H1 (cell line): ENCODE measurements around the gene CTNNA3. TPM values are rescaled to one million over a fixed set of nuclear protein-coding genes. Genes with fewer than 3 reads are reported as not detected.

Experiments used
- CTCF ChIA-PET: fragments of 300-600 bp; sonication (Branson Sonifier 250); formaldehyde crosslinking; loops from one replicate; lab custom pipeline; 2021; ENCODE audit not compliant: partially characterized antibody; lab: Charles Lee
- POLR2A ChIA-PET: fragments of 300-600 bp; sonication (Branson Sonifier 250); formaldehyde crosslinking; loops from one replicate; lab custom pipeline; 2021; ENCODE audit warnings: inconsistent platforms; ENCODE audit not compliant: partially characterized antibody; lab: Charles Lee
- DNase-seq, 2 experiments: peaks; one replicate each; pipeline versions ENCODE4 v3.0.0 to v3.0.0-alpha.2; 2010 to 2022; ENCODE audit warnings: low spot score in 2 of 2, low read depth in 1 of 2, mixed read lengths in 1 of 2
- FAIRE-seq: peaks from 2 replicates; lab custom pipeline; 2011; peaks lifted over from hg19 to GRCh38; lab: Jason Lieb, UNC
- H2AFZ ChIP-seq: 2 replicates; pipeline ENCODE4 v1.8.1; 2012; ENCODE audit warnings: low read length, inconsistent platforms
- H2AK5ac ChIP-seq: 2 replicates; pipeline ENCODE4 v1.6.1; 2013; ENCODE audit warnings: low read depth, low read length
- H2BK120ac ChIP-seq: replicated peaks from 2 replicates; pipeline ENCODE3; 2013; ENCODE audit warnings: low read depth, low read length, inconsistent platforms
- H2BK12ac ChIP-seq: 2 replicates; pipeline ENCODE4 v1.6.1; 2013; ENCODE audit warnings: low read depth, low read length
- H2BK15ac ChIP-seq: 2 replicates; pipeline ENCODE4 v1.6.1; 2013; ENCODE audit warnings: low read length
- H2BK20ac ChIP-seq: 2 replicates; pipeline ENCODE4 v1.6.1; 2013; ENCODE audit warnings: low read length
- H2BK5ac ChIP-seq: 2 replicates; pipeline ENCODE4 v1.6.1; 2013; ENCODE audit warnings: low read depth, low read length
- H3K14ac ChIP-seq: 2 replicates; pipeline ENCODE4 v1.6.1; 2013; ENCODE audit warnings: inconsistent platforms; ENCODE audit not compliant: insufficient read length
- H3K18ac ChIP-seq: 2 replicates; pipeline ENCODE4 v1.6.1; 2013; ENCODE audit warnings: low read length; ENCODE audit errors: extremely low read depth
- H3K23ac ChIP-seq: 2 replicates; pipeline ENCODE4 v1.6.1; 2013; ENCODE audit warnings: inconsistent platforms; ENCODE audit not compliant: insufficient read length
- H3K23me2 ChIP-seq: 2 replicates; pipeline ENCODE4 v1.6.1; 2013; ENCODE audit warnings: low read depth, low read length
- H3K27ac ChIP-seq: 2 replicates; pipeline ENCODE4 v1.6.1; 2011; ENCODE audit warnings: low read depth, low read length, inconsistent platforms
- H3K27me3 ChIP-seq, 4 experiments: replicated peaks in 1 of 4; 1 replicate in 1 of 4; 2 replicates in 3 of 4; pipeline versions ENCODE4 v1.6.1 to v1.8.1; 2011 to 2013; ENCODE audit warnings: low read length in 3 of 4, mild to moderate bottlenecking in 3 of 4, inconsistent platforms in 2 of 4, mixed read lengths in 2 of 4, moderate library complexity in 1 of 4; ENCODE audit not compliant: control insufficient read depth in 3 of 4, insufficient read depth in 3 of 4; ENCODE audit errors: extremely low read depth in 1 of 4
- H3K36me3 ChIP-seq, 4 experiments: 2 replicates each; pipeline versions ENCODE4 v1.6.1 to v1.8.1; 2011 to 2013; ENCODE audit warnings: mild to moderate bottlenecking in 4 of 4, low read length in 3 of 4, moderate library complexity in 2 of 4, control low read depth in 1 of 4, inconsistent platforms in 1 of 4; ENCODE audit not compliant: insufficient read depth in 4 of 4, control insufficient read depth in 2 of 4
- H3K4ac ChIP-seq: replicated peaks from 2 replicates; pipeline ENCODE3; 2013; ENCODE audit warnings: low read length, low read depth, mixed read lengths, inconsistent platforms; ENCODE audit not compliant: insufficient read length
- H3K4me1 ChIP-seq, 4 experiments: replicated peaks in 1 of 4; 1 replicate in 1 of 4; 2 replicates in 3 of 4; pipeline versions ENCODE4 v1.6.1 to v1.8.1; 2011 to 2013; ENCODE audit warnings: low read length in 3 of 4, inconsistent platforms in 2 of 4, mixed read lengths in 1 of 4; ENCODE audit not compliant: insufficient read depth in 4 of 4, control insufficient read depth in 3 of 4
- H3K4me2 ChIP-seq, 2 experiments: 2 replicates each; pipeline versions ENCODE4 v1.6.1 to v1.8.1; 2011 to 2013; ENCODE audit warnings: low read depth in 2 of 2, low read length in 2 of 2, control low read depth in 1 of 2, inconsistent platforms in 1 of 2, mild to moderate bottlenecking in 1 of 2; ENCODE audit not compliant: insufficient read depth in 1 of 2
- H3K4me3 ChIP-seq, 4 experiments: fragments of 200-600, 300-600 bp in 1 of 4; sonication (generic), shearing (Covaris generic), sonication (Bioruptor Twin) in 1 of 4; 2 replicates each; pipeline versions ENCODE4 v1.5.1 to v1.8.1; 2011 to 2016; ENCODE audit warnings: low read length in 4 of 4, low read depth in 3 of 4, control low read depth in 2 of 4, inconsistent platforms in 2 of 4, mild to moderate bottlenecking in 2 of 4, mixed read lengths in 1 of 4, moderate library complexity in 1 of 4; ENCODE audit not compliant: insufficient read depth in 2 of 4; ENCODE audit errors: extremely low read depth in 1 of 4
- H3K56ac ChIP-seq: replicated peaks from 2 replicates; pipeline ENCODE3; 2013; ENCODE audit warnings: low read depth, mild to moderate bottlenecking, mixed read lengths, low read length, inconsistent platforms; ENCODE audit not compliant: insufficient read length
- H3K79me1 ChIP-seq: 2 replicates; pipeline ENCODE4 v1.6.1; 2013; ENCODE audit warnings: low read depth, low read length, control low read depth
- H3K79me2 ChIP-seq, 2 experiments: 2 replicates each; pipeline versions ENCODE4 v1.6.1 to v1.8.1; 2012 to 2013; ENCODE audit warnings: low read length in 2 of 2, mild to moderate bottlenecking in 2 of 2, inconsistent platforms in 1 of 2; ENCODE audit not compliant: insufficient read depth in 2 of 2, control insufficient read depth in 1 of 2
- H3K9ac ChIP-seq, 4 experiments: replicated peaks in 1 of 4; 1 replicate in 1 of 4; 2 replicates in 3 of 4; pipeline versions ENCODE4 v1.6.1 to v1.8.1; 2011 to 2013; ENCODE audit warnings: low read depth in 3 of 4, low read length in 3 of 4, control low read depth in 2 of 4, mild to moderate bottlenecking in 2 of 4, moderate library complexity in 2 of 4, inconsistent platforms in 1 of 4; ENCODE audit errors: extremely low read depth in 1 of 4
- H3K9me3 ChIP-seq, 2 experiments: 2 replicates each; pipeline versions ENCODE4 v1.6.1 to v1.8.1; 2012 to 2013; ENCODE audit warnings: mild to moderate bottlenecking in 2 of 2, moderate library complexity in 2 of 2, control low read depth in 1 of 2, inconsistent platforms in 1 of 2, low read depth in 1 of 2, low read length in 1 of 2, mixed read lengths in 1 of 2; ENCODE audit not compliant: insufficient read depth in 2 of 2
- H4K20me1 ChIP-seq, 2 experiments: replicated peaks in 1 of 2; 2 replicates each; pipeline versions ENCODE3 to v1.8.1; 2011 to 2013; ENCODE audit warnings: inconsistent platforms in 2 of 2, low read length in 2 of 2, mild to moderate bottlenecking in 1 of 2; ENCODE audit not compliant: insufficient read depth in 2 of 2, control insufficient read depth in 1 of 2
- H4K5ac ChIP-seq: 2 replicates; pipeline ENCODE4 v1.6.1; 2013; ENCODE audit warnings: low read length, low read depth, mixed read lengths, inconsistent platforms; ENCODE audit not compliant: insufficient read length
- H4K8ac ChIP-seq: 2 replicates; pipeline ENCODE4 v1.8.0; 2013; ENCODE audit warnings: mild to moderate bottlenecking, moderate library complexity, low read length, inconsistent platforms; ENCODE audit not compliant: insufficient read depth; ENCODE audit errors: extremely low read depth
- H4K91ac ChIP-seq: replicated peaks from 2 replicates; pipeline ENCODE3; 2013; ENCODE audit warnings: low read length, mixed read lengths, inconsistent platforms; ENCODE audit not compliant: insufficient read length
- ASH2L ChIP-seq: fragments of 200-600, 300-600 bp; sonication (generic); IDR thresholded peaks from one replicate; pipeline ENCODE4 v1.7.1; 2017; ENCODE audit warnings: low read length
- CHD1 ChIP-seq: IDR thresholded peaks from 2 replicates; pipeline ENCODE4 v1.6.1; 2012; ENCODE audit warnings: low read depth, low read length, improper control_type of control experiment
- EP300 ChIP-seq, 2 experiments: IDR thresholded peaks; 1 replicate in 1 of 2; 2 replicates in 1 of 2; pipeline ENCODE4 v1.6.1; 2011 to 2012; ENCODE audit warnings: low read depth in 2 of 2, low read length in 2 of 2, mild to moderate bottlenecking in 2 of 2, borderline replicate concordance in 1 of 2, inconsistent platforms in 1 of 2, moderate library complexity in 1 of 2
- GABPA ChIP-seq: IDR thresholded peaks from 2 replicates; pipeline ENCODE4 v1.6.1; 2011; ENCODE audit warnings: mild to moderate bottlenecking, low read length, moderate library complexity, borderline replicate concordance; ENCODE audit not compliant: insufficient read depth
- JUND ChIP-seq: IDR thresholded peaks from 2 replicates; pipeline ENCODE4 v1.6.1; 2011; ENCODE audit warnings: mild to moderate bottlenecking, improper control_type of control experiment, low read length
- POLR2AphosphoS5 ChIP-seq: IDR thresholded peaks from 2 replicates; pipeline ENCODE4 v1.6.1; 2011; ENCODE audit warnings: low read depth, low read length
- RAD21 ChIP-seq, 2 experiments: IDR thresholded peaks in 1 of 2; conservative IDR thresholded peaks in 1 of 2; 2 replicates each; pipeline ENCODE4 v1.6.1; 2011; ENCODE audit warnings: low read depth in 2 of 2, low read length in 2 of 2, improper control_type of control experiment in 1 of 2, inconsistent platforms in 1 of 2, mild to moderate bottlenecking in 1 of 2, moderate library complexity in 1 of 2
- RXRA ChIP-seq: IDR thresholded peaks from 2 replicates; pipeline ENCODE4 v1.6.1; 2011; ENCODE audit warnings: low read depth, mild to moderate bottlenecking, low read length, moderate library complexity; ENCODE audit not compliant: insufficient read depth
- SP4 ChIP-seq: IDR thresholded peaks from 2 replicates; pipeline ENCODE4 v1.6.1; 2012; ENCODE audit warnings: low read length, inconsistent platforms
- TBP ChIP-seq: IDR thresholded peaks from 2 replicates; pipeline ENCODE4 v1.6.1; 2011; ENCODE audit warnings: low read depth, low read length, improper control_type of control experiment
- WGBS, 2 experiments: shearing (Covaris generic) in 1 of 2; methylation state at CpG; one replicate each; pipeline versions ENCODE4 v1.1.6 to v1.1.7; 2013 to 2015; ENCODE audit warnings: low lambda C conversion rate in 2 of 2, mixed read lengths in 2 of 2, inconsistent platforms in 1 of 2, low coverage in 1 of 2, missing lambda C conversion rate in 1 of 2; ENCODE audit not compliant: insufficient replicate concordance in 2 of 2, insufficient coverage in 1 of 2, insufficient read length in 1 of 2; ENCODE audit errors: extremely low coverage in 1 of 2, missing lambda C conversion rate in 1 of 2; 5-methylcytosine and 5-hydroxymethylcytosine counted together
- polyA plus RNA-seq, 7 experiments: library from polyadenylated mRNA; depleted of rRNA in 3 of 7; stranded (reverse) in 5 of 7; unstranded in 2 of 7; fragments of >200 nt in 5 of 7; fragments of 200-250 nt in 2 of 7; gene quantifications; 1 replicate in 5 of 7; 2 replicates in 1 of 7; 4 replicates in 1 of 7; pipeline versions ENCODE4 v1.2.1 to v1.2.3, GENCODE V29; 2011 to 2013; ENCODE audit warnings: missing spikeins in 2 of 7, mixed read lengths in 2 of 7
- total RNA-seq: library from RNA; stranded (reverse); fragmentation: NEBNext Ultra II Directional; extraction: Animal tissue kit (Norgen Biotek cat#: 25700); gene quantifications from 2 replicates; pipeline ENCODE4 v1.2.1, GENCODE V29; 2021
- TF ChIP-seq, protein P1 (sequence below): IDR thresholded peaks from 2 replicates; pipeline ENCODE4 v1.6.1; 2012; ENCODE audit warnings: low read length, inconsistent platforms
- TF ChIP-seq, protein P2 (sequence below): IDR thresholded peaks from 2 replicates; pipeline ENCODE4 v1.6.1; 2012; ENCODE audit warnings: inconsistent platforms

The CTNNA3 gene
- total and polyA plus RNA-seq, 2 of the 8 experiments (the other 6 are each of a cell fraction or from before 2014, with no cell fraction given): 1.3 to 1.5 TPM

DNA sequence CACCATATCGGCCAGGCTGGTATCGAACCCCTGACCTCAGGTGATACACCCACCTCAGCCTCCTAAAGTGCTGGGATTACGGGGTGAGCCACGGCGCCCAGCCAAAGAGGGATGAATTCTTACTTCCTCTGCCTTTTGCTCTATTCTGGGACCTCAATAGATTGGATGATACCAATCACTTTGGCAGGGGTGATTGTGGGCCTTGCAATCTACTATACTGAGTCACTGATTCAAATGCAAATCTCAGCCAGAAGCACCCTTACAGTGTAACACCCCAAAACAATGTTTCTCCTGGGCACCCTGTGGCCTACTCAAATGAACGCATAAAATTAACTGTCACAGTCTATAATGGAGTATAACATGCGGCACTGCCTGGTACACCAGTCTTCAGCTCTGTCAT is 1366.8 kb downstream of the CTNNA3 start:
- H2AK5ac ChIP-seq: no peak overlapping the region
- H4K5ac ChIP-seq: no peak overlapping the region
- H3K9ac ChIP-seq: no peak overlapping the region
- H2BK20ac ChIP-seq: no peak overlapping the region
- H4K8ac ChIP-seq: no peak overlapping the region
- H3K23me2 ChIP-seq: no peaks in the 10 kb centered on the region
- H3K18ac ChIP-seq: no peak overlapping the region
- no peaks in the 10 kb centered on the region for H3K36me3 ChIP-seq
- no peak overlapping the region for H3K27ac ChIP-seq
- no peak overlapping the region for H3K4ac ChIP-seq
- H3K9me3 ChIP-seq: no peaks in the 10 kb centered on the region
- H3K27me3 ChIP-seq: no peaks in the 10 kb centered on the region
- no peak overlapping the region for H3K23ac ChIP-seq
- H4K20me1 ChIP-seq: no peaks in the 10 kb centered on the region
- DNase-seq (peak; percentile 10 to 46), FAIRE-seq (peak; percentile 32)
- H2BK5ac ChIP-seq: no peak overlapping the region
- H4K91ac ChIP-seq: no peak overlapping the region
- H3K4me2 ChIP-seq: no peak overlapping the region; a peak in 1 of 4 replicates
- ChIA-PET CTCF (interaction anchor here (0.7 to 1.8 kb wide), 2 partner anchors 41 to 236 kb away, joined by 3 to 4 read pairs; no protein-coding TSS in a partner anchor), POLR2A (no interaction called here)
- no peak overlapping the region for H2BK120ac ChIP-seq
- no peak overlapping the region for H2AFZ ChIP-seq
- H2BK12ac ChIP-seq: no peak overlapping the region
- no peak overlapping the region for H3K4me3 ChIP-seq
- H3K56ac ChIP-seq: no peak overlapping the region
- 91% methylated on average over 7 of the region's 7 CpGs; no CpG with 5 or more reads in 1 of the 2 experiments for WGBS, 2 experiments
- H3K79me2 ChIP-seq: no peaks in the 10 kb centered on the region
- no peaks in the 10 kb centered on the region for H3K79me1 ChIP-seq
- H3K14ac ChIP-seq: no peak overlapping the region
- no peak overlapping the region for H2BK15ac ChIP-seq
- H3K4me1 ChIP-seq: peaks cover 0 to 2% (median 0%) of the 10 kb centered on the region in 4 experiments; a peak in 1 of 7 replicates
- TF ChIP-seq TBP (peak; percentile 71), POLR2AphosphoS5 (no peak), RXRA (no peak), GABPA (no peak), RAD21 (IDR thresholded peaks at IDR 0.05 in 1 of 2, conservative IDR thresholded peaks at IDR 0.05 in 1 of 2; ENCODE audit: low read depth in 2 of 2, low read length in 2 of 2) (no peak), CHD1 (peak; percentile 75; the same call in 1 of the 2 replicates), EP300 (IDR thresholded peaks at IDR 0.05; ENCODE audit: borderline replicate concordance in 1 of 2, low read depth in 2 of 2, low read length in 2 of 2) (peak in 1 of 2 experiments; percentile 94; a peak in 2 of 3 replicates), SP4 (no peak), ASH2L (no peak), JUND (peak; percentile 81; the same call in 1 of the 2 replicates)
- TF ChIP-seq, protein P1, sequence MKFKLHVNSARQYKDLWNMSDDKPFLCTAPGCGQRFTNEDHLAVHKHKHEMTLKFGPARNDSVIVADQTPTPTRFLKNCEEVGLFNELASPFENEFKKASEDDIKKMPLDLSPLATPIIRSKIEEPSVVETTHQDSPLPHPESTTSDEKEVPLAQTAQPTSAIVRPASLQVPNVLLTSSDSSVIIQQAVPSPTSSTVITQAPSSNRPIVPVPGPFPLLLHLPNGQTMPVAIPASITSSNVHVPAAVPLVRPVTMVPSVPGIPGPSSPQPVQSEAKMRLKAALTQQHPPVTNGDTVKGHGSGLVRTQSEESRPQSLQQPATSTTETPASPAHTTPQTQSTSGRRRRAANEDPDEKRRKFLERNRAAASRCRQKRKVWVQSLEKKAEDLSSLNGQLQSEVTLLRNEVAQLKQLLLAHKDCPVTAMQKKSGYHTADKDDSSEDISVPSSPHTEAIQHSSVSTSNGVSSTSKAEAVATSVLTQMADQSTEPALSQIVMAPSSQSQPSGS: no peak
- TF ChIP-seq, protein P2, sequence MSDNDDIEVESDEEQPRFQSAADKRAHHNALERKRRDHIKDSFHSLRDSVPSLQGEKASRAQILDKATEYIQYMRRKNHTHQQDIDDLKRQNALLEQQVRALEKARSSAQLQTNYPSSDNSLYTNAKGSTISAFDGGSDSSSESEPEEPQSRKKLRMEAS: no peak
